Omental fat pad (tissue), 4 donors: ENCODE data around the gene CTXND2. TPM values are rescaled to one million over a fixed set of nuclear protein-coding genes. Genes with fewer than 3 reads are reported as not detected.
"Not testable (repeated sequence)": the region's sequence is repeated elsewhere in the genome, so short reads cannot be mapped to it uniquely, and the experiment has no call there.

Experiments used
- ATAC-seq: fragments of 150-250 bp; one replicate; pipeline ENCODE4 v1.9.1; 2016; ENCODE audit warnings: mild to moderate bottlenecking, moderate library complexity; ENCODE audit not compliant: low FRiP score
- DNase-seq: peaks from one replicate; pipeline ENCODE4 v3.0.0-alpha.2; 2019; ENCODE audit warnings: low spot score
- total RNA-seq, 4 donors: library from RNA; depleted of rRNA; stranded (reverse); fragments of >200 nt; gene quantifications; one replicate each; pipeline ENCODE4 v1.1.0, GENCODE V29; 2016
- TF ChIP-seq, protein P1 (sequence below), 3 donors: fragments of 450-650 bp; IDR thresholded peaks; one replicate each; pipeline ENCODE4 v1.5.1; 2016 to 2017; ENCODE audit warnings: antibody characterized with exemption in 3 of 3, mild to moderate bottlenecking in 3 of 3, moderate library complexity in 2 of 3

The CTXND2 gene
- total RNA-seq, 4 donors from 2014 or later = not detected

GRCh38 chr1:150917387-150917786 lies 30.5 kb downstream of the CTXND2 start:
- TF ChIP-seq, protein P1, sequence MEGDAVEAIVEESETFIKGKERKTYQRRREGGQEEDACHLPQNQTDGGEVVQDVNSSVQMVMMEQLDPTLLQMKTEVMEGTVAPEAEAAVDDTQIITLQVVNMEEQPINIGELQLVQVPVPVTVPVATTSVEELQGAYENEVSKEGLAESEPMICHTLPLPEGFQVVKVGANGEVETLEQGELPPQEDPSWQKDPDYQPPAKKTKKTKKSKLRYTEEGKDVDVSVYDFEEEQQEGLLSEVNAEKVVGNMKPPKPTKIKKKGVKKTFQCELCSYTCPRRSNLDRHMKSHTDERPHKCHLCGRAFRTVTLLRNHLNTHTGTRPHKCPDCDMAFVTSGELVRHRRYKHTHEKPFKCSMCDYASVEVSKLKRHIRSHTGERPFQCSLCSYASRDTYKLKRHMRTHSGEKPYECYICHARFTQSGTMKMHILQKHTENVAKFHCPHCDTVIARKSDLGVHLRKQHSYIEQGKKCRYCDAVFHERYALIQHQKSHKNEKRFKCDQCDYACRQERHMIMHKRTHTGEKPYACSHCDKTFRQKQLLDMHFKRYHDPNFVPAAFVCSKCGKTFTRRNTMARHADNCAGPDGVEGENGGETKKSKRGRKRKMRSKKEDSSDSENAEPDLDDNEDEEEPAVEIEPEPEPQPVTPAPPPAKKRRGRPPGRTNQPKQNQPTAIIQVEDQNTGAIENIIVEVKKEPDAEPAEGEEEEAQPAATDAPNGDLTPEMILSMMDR (IDR thresholded peaks at IDR 0.05) = no peak
- DNase-seq (no peak), ATAC-seq (no peak)

GRCh38 chr1:150922519-150922975 lies 35.6 kb downstream of the CTXND2 start:
- ATAC-seq (peak; percentile 82), DNase-seq (peak; percentile 60)
- TF ChIP-seq, protein P1 (IDR thresholded peaks at IDR 0.05) = peak in 1 of 3 donors; percentile 69

DNA sequence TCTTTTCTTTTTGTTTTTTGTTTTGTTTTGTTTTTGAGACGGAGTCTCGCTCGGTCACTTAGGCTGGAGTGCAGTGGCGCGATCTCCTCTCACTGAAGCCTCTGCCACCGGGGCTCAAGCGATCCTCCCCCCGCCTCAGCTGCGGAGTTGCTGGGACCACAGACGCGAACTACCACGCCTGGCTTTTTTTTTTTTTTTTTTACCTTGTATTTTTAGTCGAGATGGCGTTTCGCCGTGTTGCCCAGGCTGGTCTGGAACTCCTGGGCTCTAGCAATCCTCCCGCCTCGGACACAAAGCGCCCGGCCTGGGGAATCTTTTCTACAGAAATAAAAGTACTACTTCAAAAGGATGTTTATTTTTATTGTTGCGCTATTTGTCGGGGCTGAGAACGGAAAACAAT lies 38.1 kb downstream of the CTXND2 start:
- DNase-seq (no peak), ATAC-seq (no peak)
- TF ChIP-seq, protein P1 (IDR thresholded peaks at IDR 0.05) = no peak

DNA sequence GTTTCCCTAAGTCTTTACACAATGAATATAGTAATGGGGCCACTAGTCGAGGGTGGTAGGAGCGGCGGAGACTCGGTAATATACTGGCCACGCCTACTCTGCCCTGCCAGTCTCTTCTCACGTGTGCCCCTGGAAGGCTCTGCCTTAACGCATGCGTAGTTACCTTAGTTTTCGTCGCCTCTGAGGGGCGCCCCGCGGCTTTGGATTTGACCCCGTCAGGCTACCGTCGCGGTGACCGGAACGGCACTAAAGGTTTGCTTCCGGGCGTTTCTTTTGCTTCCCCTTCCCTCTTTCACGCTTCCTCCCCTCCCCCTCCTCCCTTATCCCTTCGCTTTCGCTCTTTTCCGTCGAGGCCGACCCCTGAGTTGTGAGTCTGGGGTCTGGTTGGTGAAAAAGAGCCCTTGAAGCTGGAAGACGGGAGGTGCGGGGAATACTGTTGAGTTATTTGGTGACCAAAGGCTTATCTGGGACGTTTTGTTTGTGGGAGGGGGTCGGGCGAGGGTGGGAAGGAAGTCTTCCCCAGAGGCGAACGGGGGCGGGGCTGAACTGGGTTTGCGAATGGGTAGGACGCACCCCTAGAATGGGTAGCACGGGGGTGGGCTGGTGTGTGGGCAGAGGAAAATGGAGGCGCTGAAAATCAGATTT lies 39.3 kb downstream of the CTXND2 start, which contains the start of gene SETDB1:
Gene SETDB1 (plus strand): TSS at position 267 of the 645 bp plus-strand sequence. CDS start 1,352 bp downstream, outside the sequence.
- ATAC-seq (peak; percentile 97), DNase-seq (peak; percentile 66)
- TF ChIP-seq, protein P1 (IDR thresholded peaks at IDR 0.05) = no peak

DNA sequence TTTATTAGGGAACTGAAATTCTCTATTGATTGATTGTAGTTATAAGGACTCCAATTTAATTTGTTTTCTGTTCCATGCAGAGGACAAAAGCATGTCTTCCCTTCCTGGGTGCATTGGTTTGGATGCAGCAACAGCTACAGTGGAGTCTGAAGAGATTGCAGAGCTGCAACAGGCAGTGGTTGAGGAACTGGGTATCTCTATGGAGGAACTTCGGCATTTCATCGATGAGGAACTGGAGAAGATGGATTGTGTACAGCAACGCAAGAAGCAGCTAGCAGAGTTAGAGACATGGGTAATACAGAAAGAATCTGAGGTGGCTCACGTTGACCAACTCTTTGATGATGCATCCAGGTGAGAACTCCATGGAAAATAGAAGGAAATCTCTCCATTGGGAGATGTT lies 40.7 kb downstream of the CTXND2 start:
- DNase-seq (no peak), ATAC-seq (no peak)
- TF ChIP-seq, protein P1 (IDR thresholded peaks at IDR 0.05) = no peak

GRCh38 chr1:150928286-150928685 lies 41.4 kb downstream of the CTXND2 start:
- TF ChIP-seq, protein P1 (IDR thresholded peaks at IDR 0.05) = no peak
- no peak for DNase-seq
- ATAC-seq = no peak

GRCh38 chr1:150928775-150929174 lies 41.8 kb downstream of the CTXND2 start:
- not testable (repeated sequence) for DNase-seq, ATAC-seq
